SK-N-SH treated with all-trans-retinoic acid at 6 μM for 48 hours (cell line): Measurements from ENCODE around the gene KCNA10.
A peak's percentile ranks its signal among the peaks of the same experiment; 100 is the strongest.

Experiments
- ATAC-seq: fragments of 200-7000 bp; cut with Tn5 transposase; 3 replicates; pipeline ENCODE4 v1.9.1; 2020; ENCODE audit warnings: mild to moderate bottlenecking, moderate library complexity
- BACH2 ChIP-seq: fragments of 250-450 bp; sonication (Bioruptor Pico); IDR thresholded peaks from 2 replicates; pipeline ENCODE4 v1.9.0; 2021; ENCODE audit warnings: mild to moderate bottlenecking, borderline replicate concordance
- CSDC2 ChIP-seq: fragments of 250-450 bp; sonication (Bioruptor Pico); IDR thresholded peaks from 2 replicates; pipeline ENCODE4 v1.5.0; 2020; ENCODE audit warnings: mild to moderate bottlenecking, moderate library complexity
- ESRRG ChIP-seq: fragments of 250-450 bp; sonication (Bioruptor Pico); IDR thresholded peaks from 2 replicates; pipeline ENCODE4 v1.6.1; 2021; ENCODE audit warnings: mild to moderate bottlenecking
- GLIS3 ChIP-seq: fragments of 250-450 bp; sonication (Bioruptor Pico); IDR thresholded peaks from 2 replicates; pipeline ENCODE4 v1.5.0; 2020; ENCODE audit warnings: mild to moderate bottlenecking, moderate library complexity
- ISL1 ChIP-seq: fragments of 250-450 bp; sonication (Bioruptor Pico); IDR thresholded peaks from 2 replicates; pipeline ENCODE4 v2.1.2; 2022; ENCODE audit warnings: mild to moderate bottlenecking, moderate library complexity
- OSR1 ChIP-seq: fragments of 250-450 bp; sonication (Bioruptor Pico); IDR thresholded peaks from 2 replicates; pipeline ENCODE4 v1.8.0; 2022; ENCODE audit warnings: moderate library complexity, mild to moderate bottlenecking, inconsistent platforms
- PPARA ChIP-seq: fragments of 250-450 bp; sonication (Bioruptor Pico); IDR thresholded peaks from 2 replicates; pipeline ENCODE4 v1.5.0; 2020; ENCODE audit warnings: mild to moderate bottlenecking, borderline replicate concordance
- RARB ChIP-seq: fragments of 250-450 bp; sonication (Bioruptor Pico); IDR thresholded peaks from 2 replicates; pipeline ENCODE4 v1.8.0; 2021; ENCODE audit warnings: mild to moderate bottlenecking, moderate library complexity
- SNAI2 ChIP-seq: fragments of 250-450 bp; sonication (Bioruptor Pico); IDR thresholded peaks from 2 replicates; pipeline ENCODE4 v1.5.0; 2020; ENCODE audit warnings: mild to moderate bottlenecking, moderate library complexity
- TCF4 ChIP-seq: fragments of 250-450 bp; sonication (Bioruptor Pico); IDR thresholded peaks from 2 replicates; pipeline ENCODE4 v1.8.0; 2021; ENCODE audit warnings: mild to moderate bottlenecking, moderate library complexity, borderline replicate concordance
- TOX ChIP-seq: fragments of 250-450 bp; sonication (Bioruptor Pico); IDR thresholded peaks from 2 replicates; pipeline ENCODE4 v1.8.0; 2021; ENCODE audit warnings: mild to moderate bottlenecking, moderate library complexity, borderline replicate concordance
- ZC3H10 ChIP-seq: fragments of 250-450 bp; sonication (Bioruptor Pico); IDR thresholded peaks from 2 replicates; pipeline ENCODE4 v1.5.1; 2021; ENCODE audit warnings: mild to moderate bottlenecking, moderate library complexity
- ZFP3 ChIP-seq: fragments of 250-450 bp; sonication (Bioruptor Pico); IDR thresholded peaks from 2 replicates; pipeline ENCODE4 v1.5.0; 2020; ENCODE audit warnings: mild to moderate bottlenecking, moderate library complexity
- ZFP30 ChIP-seq: fragments of 450-650 bp; formaldehyde crosslinking; IDR thresholded peaks from 2 replicates; pipeline ENCODE4 v1.5.0; 2022; ENCODE audit warnings: mild to moderate bottlenecking, moderate library complexity
- ZNF565 ChIP-seq: fragments of 450-650 bp; formaldehyde crosslinking; conservative IDR thresholded peaks from 2 replicates; pipeline ENCODE4 v1.5.0; 2020; ENCODE audit warnings: low read depth, mild to moderate bottlenecking, moderate library complexity
- ZNF70 ChIP-seq: fragments of 450-650 bp; formaldehyde crosslinking; IDR thresholded peaks from 2 replicates; pipeline ENCODE4 v1.5.0; 2020; ENCODE audit warnings: mild to moderate bottlenecking, moderate library complexity
- TF ChIP-seq, protein P1 (sequence below): fragments of 250-450 bp; sonication (Bioruptor Pico); IDR thresholded peaks from 2 replicates; pipeline ENCODE4 v1.5.1; 2020; ENCODE audit warnings: low read depth, mild to moderate bottlenecking, moderate library complexity
- TF ChIP-seq, protein P2 (sequence below): fragments of 250-450 bp; sonication (Bioruptor Pico); IDR thresholded peaks from 2 replicates; pipeline ENCODE4 v1.5.0; 2020; ENCODE audit warnings: mild to moderate bottlenecking, moderate library complexity
- TF ChIP-seq, protein P3 (sequence below): fragments of 250-450 bp; sonication (Bioruptor Pico); IDR thresholded peaks from 2 replicates; pipeline ENCODE4 v1.5.1; 2021; ENCODE audit warnings: mild to moderate bottlenecking, moderate library complexity
- TF ChIP-seq, protein P4 (sequence below): fragments of 250-450 bp; sonication (Bioruptor Pico); IDR thresholded peaks from 2 replicates; pipeline ENCODE4 v1.8.0; 2021; ENCODE audit warnings: low read depth, mild to moderate bottlenecking, moderate library complexity, borderline replicate concordance
- TF ChIP-seq, protein P5 (sequence below): fragments of 250-450 bp; sonication (Bioruptor Pico); IDR thresholded peaks from 2 replicates; pipeline ENCODE4 v1.8.0; 2020; ENCODE audit warnings: mild to moderate bottlenecking, moderate library complexity, borderline replicate concordance

The KCNA10 gene

DNA sequence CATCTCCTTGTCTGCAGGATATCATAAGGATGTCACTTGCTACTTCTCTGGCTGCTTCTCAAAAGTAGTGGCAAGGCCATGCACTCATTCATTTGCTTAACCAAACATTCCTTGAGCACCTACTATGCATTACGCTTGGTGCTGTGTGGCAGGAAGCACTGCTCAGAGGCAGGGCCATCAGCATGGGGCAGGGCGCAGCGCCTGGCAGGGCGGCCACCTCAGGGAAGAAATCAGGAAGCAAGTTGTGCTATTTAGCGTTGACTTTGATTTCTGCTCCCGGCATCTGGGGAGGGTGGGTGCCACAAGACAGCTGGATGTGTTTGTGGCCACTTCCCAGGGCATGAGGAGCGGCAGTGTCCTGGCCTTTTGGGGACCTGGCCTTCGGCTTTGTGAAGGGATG lies 40.1 kb downstream of the KCNA10 start:
- TF ChIP-seq BACH2 (CRISPR knock-in tag), result no peak
- no peak for TF ChIP-seq GLIS3 (CRISPR knock-in tag)
- TF ChIP-seq TCF4 (CRISPR knock-in tag), result no peak
- no peak for TF ChIP-seq ESRRG
- no peak for TF ChIP-seq ISL1 (CRISPR knock-in tag)
- TF ChIP-seq, protein P1, sequence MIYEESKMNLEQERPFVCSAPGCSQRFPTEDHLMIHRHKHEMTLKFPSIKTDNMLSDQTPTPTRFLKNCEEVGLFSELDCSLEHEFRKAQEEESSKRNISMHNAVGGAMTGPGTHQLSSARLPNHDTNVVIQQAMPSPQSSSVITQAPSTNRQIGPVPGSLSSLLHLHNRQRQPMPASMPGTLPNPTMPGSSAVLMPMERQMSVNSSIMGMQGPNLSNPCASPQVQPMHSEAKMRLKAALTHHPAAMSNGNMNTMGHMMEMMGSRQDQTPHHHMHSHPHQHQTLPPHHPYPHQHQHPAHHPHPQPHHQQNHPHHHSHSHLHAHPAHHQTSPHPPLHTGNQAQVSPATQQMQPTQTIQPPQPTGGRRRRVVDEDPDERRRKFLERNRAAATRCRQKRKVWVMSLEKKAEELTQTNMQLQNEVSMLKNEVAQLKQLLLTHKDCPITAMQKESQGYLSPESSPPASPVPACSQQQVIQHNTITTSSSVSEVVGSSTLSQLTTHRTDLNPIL, result no peak
- TF ChIP-seq, protein P2, sequence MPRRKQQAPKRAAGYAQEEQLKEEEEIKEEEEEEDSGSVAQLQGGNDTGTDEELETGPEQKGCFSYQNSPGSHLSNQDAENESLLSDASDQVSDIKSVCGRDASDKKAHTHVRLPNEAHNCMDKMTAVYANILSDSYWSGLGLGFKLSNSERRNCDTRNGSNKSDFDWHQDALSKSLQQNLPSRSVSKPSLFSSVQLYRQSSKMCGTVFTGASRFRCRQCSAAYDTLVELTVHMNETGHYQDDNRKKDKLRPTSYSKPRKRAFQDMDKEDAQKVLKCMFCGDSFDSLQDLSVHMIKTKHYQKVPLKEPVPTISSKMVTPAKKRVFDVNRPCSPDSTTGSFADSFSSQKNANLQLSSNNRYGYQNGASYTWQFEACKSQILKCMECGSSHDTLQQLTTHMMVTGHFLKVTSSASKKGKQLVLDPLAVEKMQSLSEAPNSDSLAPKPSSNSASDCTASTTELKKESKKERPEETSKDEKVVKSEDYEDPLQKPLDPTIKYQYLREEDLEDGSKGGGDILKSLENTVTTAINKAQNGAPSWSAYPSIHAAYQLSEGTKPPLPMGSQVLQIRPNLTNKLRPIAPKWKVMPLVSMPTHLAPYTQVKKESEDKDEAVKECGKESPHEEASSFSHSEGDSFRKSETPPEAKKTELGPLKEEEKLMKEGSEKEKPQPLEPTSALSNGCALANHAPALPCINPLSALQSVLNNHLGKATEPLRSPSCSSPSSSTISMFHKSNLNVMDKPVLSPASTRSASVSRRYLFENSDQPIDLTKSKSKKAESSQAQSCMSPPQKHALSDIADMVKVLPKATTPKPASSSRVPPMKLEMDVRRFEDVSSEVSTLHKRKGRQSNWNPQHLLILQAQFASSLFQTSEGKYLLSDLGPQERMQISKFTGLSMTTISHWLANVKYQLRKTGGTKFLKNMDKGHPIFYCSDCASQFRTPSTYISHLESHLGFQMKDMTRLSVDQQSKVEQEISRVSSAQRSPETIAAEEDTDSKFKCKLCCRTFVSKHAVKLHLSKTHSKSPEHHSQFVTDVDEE (CRISPR knock-in tag), result no peak
- TF ChIP-seq ZNF70, result no peak
- TF ChIP-seq OSR1, result no peak
- no peak for TF ChIP-seq RARB (CRISPR knock-in tag)
- TF ChIP-seq ZNF565 (CRISPR knock-in tag), result no peak
- no peak for TF ChIP-seq SNAI2 (CRISPR knock-in tag)
- ATAC-seq, result no peak

DNA sequence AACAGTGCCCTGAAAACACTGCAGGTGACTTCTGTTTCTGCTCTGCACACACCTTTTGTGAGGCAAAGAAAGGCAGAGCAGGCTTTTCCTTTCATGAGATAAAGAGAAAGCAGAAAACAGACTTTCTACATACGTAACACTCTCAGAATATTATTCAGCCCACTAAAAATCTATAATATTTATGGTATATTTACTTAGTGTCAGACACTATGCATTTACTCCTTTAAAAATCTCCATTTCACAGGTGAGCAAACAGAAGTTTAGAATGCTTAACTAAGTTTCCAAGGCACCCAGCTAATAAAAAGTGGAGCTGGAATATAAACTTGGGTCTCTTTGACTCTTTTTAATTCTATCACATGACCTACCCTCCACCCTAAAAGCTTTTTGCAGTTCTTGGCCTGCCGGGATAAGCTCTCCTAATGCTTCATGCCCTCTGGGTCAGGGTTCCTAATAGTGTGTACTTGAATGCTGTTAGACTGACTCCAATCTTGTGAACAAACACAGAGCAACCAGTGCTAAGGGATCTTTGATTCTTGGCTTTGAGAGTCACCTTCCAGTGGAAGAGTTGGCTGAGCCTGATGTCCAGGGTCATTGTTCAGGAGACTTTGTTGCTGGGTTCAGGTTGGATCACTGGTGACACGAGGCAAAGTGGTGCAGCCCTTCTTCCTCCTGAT lies 40.9 kb downstream of the KCNA10 start:
- TF ChIP-seq ZC3H10 (CRISPR knock-in tag), result no peak
- no peak for TF ChIP-seq ZFP30 (CRISPR knock-in tag)
- no peak for TF ChIP-seq GLIS3 (CRISPR knock-in tag)
- ATAC-seq, result no peak

DNA sequence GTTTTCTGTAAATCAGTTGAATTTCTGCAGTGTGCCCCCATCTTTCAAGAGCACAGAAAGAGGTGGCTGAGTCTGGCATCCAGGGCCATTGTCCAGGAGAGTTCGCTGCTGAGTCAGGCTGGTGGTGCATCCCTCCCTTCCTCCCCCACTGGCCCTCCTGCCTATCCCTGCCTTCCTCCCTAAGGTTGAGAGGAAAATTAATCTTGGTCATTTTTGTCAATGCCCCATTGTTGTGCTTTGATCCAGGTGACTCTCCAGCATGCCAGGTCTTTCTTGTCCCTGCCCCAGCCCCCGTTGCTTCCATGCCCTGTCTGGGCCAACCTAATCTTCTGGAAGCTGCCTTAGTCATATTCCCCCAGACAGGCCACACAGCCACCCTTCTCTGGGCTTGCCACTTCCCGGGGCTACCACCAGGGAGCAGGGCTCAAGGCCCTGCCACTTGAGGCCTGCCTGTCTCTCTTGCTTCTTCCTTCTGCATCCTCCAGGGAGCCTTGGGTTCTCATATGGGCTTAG lies 41.5 kb downstream of the KCNA10 start:
- ATAC-seq, result peak; percentile 77
- TF ChIP-seq, protein P3, sequence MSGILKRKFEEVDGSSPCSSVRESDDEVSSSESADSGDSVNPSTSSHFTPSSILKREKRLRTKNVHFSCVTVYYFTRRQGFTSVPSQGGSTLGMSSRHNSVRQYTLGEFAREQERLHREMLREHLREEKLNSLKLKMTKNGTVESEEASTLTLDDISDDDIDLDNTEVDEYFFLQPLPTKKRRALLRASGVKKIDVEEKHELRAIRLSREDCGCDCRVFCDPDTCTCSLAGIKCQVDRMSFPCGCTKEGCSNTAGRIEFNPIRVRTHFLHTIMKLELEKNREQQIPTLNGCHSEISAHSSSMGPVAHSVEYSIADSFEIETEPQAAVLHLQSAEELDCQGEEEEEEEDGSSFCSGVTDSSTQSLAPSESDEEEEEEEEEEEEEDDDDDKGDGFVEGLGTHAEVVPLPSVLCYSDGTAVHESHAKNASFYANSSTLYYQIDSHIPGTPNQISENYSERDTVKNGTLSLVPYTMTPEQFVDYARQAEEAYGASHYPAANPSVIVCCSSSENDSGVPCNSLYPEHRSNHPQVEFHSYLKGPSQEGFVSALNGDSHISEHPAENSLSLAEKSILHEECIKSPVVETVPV (CRISPR knock-in tag), result no peak
- TF ChIP-seq OSR1 (no peak), TOX (CRISPR knock-in tag) (no peak), ZFP3 (CRISPR knock-in tag) (no peak), RARB (CRISPR knock-in tag) (no peak), SNAI2 (CRISPR knock-in tag) (no peak), ZNF565 (CRISPR knock-in tag) (no peak), ESRRG (no peak), TCF4 (CRISPR knock-in tag) (no peak), CSDC2 (CRISPR knock-in tag) (no peak), ZNF70 (no peak), ZC3H10 (CRISPR knock-in tag) (no peak), GLIS3 (CRISPR knock-in tag) (no peak), ZFP30 (CRISPR knock-in tag) (no peak), ISL1 (CRISPR knock-in tag) (no peak), PPARA (CRISPR knock-in tag) (no peak)
- TF ChIP-seq, protein P4, sequence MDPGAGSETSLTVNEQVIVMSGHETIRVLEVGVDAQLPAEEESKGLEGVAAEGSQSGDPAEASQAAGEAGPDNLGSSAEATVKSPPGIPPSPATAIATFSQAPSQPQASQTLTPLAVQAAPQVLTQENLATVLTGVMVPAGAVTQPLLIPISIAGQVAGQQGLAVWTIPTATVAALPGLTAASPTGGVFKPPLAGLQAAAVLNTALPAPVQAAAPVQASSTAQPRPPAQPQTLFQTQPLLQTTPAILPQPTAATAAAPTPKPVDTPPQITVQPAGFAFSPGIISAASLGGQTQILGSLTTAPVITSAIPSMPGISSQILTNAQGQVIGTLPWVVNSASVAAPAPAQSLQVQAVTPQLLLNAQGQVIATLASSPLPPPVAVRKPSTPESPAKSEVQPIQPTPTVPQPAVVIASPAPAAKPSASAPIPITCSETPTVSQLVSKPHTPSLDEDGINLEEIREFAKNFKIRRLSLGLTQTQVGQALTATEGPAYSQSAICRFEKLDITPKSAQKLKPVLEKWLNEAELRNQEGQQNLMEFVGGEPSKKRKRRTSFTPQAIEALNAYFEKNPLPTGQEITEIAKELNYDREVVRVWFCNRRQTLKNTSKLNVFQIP (CRISPR knock-in tag), result no peak
- TF ChIP-seq, protein P5, sequence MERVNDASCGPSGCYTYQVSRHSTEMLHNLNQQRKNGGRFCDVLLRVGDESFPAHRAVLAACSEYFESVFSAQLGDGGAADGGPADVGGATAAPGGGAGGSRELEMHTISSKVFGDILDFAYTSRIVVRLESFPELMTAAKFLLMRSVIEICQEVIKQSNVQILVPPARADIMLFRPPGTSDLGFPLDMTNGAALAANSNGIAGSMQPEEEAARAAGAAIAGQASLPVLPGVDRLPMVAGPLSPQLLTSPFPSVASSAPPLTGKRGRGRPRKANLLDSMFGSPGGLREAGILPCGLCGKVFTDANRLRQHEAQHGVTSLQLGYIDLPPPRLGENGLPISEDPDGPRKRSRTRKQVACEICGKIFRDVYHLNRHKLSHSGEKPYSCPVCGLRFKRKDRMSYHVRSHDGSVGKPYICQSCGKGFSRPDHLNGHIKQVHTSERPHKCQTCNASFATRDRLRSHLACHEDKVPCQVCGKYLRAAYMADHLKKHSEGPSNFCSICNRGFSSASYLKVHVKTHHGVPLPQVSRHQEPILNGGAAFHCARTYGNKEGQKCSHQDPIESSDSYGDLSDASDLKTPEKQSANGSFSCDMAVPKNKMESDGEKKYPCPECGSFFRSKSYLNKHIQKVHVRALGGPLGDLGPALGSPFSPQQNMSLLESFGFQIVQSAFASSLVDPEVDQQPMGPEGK (CRISPR knock-in tag), result no peak
- TF ChIP-seq, protein P1, result no peak
